Sigmoid colon (tissue), 7 donors: ENCODE measurements around the gene TGFBR1. TPM values are rescaled to one million over a fixed set of nuclear protein-coding genes. Genes with fewer than 3 reads are reported as not detected.

ENCODE experiments used
- DNase-seq: peaks from one replicate; pipeline ENCODE4 v3.0.0-alpha.2; 2019
- H3K27ac ChIP-seq, 4 donors: fragments of 200-600 bp; sonication (generic); one replicate each; pipeline ENCODE4 v1.5.1; 2016 to 2019; ENCODE audit warnings: mild to moderate bottlenecking in 1 of 4
- H3K27me3 ChIP-seq, 3 donors: fragments of 200-600 bp; sonication (generic); one replicate each; pipeline ENCODE4 v1.5.1; 2019; ENCODE audit warnings: mild to moderate bottlenecking in 1 of 3
- H3K36me3 ChIP-seq, 4 donors: fragments of 200-600 bp; sonication (generic); one replicate each; pipeline ENCODE4 v1.5.1; 2016 to 2019
- H3K4me1 ChIP-seq, 4 donors: fragments of 200-600 bp; sonication (generic); one replicate each; pipeline ENCODE4 v1.5.1; 2017 to 2019
- H3K4me3 ChIP-seq, 4 donors: fragments of 200-600 bp; sonication (generic); one replicate each; pipeline ENCODE4 v1.5.1; 2017 to 2019; ENCODE audit warnings: mild to moderate bottlenecking in 2 of 4, moderate library complexity in 1 of 4
- H3K9me3 ChIP-seq, 4 donors: fragments of 200-600 bp in 3 of 4; sonication (generic) in 3 of 4; one replicate each; pipeline versions ENCODE4 v1.5.1 to v1.6.1; 2013 to 2019
- EP300 ChIP-seq, 4 donors: sonication (generic); formaldehyde crosslinking; IDR thresholded peaks; one replicate each; pipeline ENCODE4 v1.6.1; 2017; ENCODE audit warnings: antibody characterized with exemption in 4 of 4
- POLR2A ChIP-seq, 2 donors: fragments of 450-650 bp; IDR thresholded peaks; one replicate each; pipeline ENCODE4 v1.6.1; 2016; ENCODE audit warnings: antibody characterized with exemption in 2 of 2, mild to moderate bottlenecking in 2 of 2, moderate library complexity in 2 of 2
- POLR2AphosphoS5 ChIP-seq, 4 donors: sonication (generic); formaldehyde crosslinking; IDR thresholded peaks; one replicate each; pipeline ENCODE4 v1.6.1; 2017; ENCODE audit warnings: antibody characterized with exemption in 4 of 4
- WGBS, 2 donors: extraction: QIAGEN DNeasy Blood & Tissue Kit; methylation state at CpG; one replicate each; pipeline ENCODE4 v1.1.7; 2013; 5-methylcytosine and 5-hydroxymethylcytosine counted together
- intact Hi-C: fragments of 100-400 bp; cut with DNase I; formaldehyde crosslinking; loops from one replicate; pipeline ENCODE4 v1.15.1; 2023
- polyA plus RNA-seq, 3 donors: library from polyadenylated mRNA; stranded (reverse); fragments of 200-250 nt; gene quantifications; one replicate each; pipeline ENCODE4 v1.2.3, GENCODE V29; 2013
- total RNA-seq, 4 donors: library from RNA; depleted of rRNA; stranded (reverse); fragments of >200 nt; gene quantifications; one replicate each; pipeline ENCODE4 v1.1.0, GENCODE V29; 2016
- TF ChIP-seq, protein P1 (sequence below), 4 experiments: fragments of 450-650 bp in 3 of 4; fragments of 200-600 bp in 1 of 4; IDR thresholded peaks; one replicate each; pipeline ENCODE4 v1.5.1; 2016 to 2019; ENCODE audit warnings: antibody characterized with exemption in 4 of 4, mild to moderate bottlenecking in 3 of 4, moderate library complexity in 2 of 4
- donor health status: healthy with polysubstance abuse.
- donor health status: Bipolar disorder and iron deficiency.
- donor health status: healthy.

TGFBR1 gene
- total and polyA plus RNA-seq, 7 donors: 3.9 to 84.3 (median 48.4) TPM

DNA sequence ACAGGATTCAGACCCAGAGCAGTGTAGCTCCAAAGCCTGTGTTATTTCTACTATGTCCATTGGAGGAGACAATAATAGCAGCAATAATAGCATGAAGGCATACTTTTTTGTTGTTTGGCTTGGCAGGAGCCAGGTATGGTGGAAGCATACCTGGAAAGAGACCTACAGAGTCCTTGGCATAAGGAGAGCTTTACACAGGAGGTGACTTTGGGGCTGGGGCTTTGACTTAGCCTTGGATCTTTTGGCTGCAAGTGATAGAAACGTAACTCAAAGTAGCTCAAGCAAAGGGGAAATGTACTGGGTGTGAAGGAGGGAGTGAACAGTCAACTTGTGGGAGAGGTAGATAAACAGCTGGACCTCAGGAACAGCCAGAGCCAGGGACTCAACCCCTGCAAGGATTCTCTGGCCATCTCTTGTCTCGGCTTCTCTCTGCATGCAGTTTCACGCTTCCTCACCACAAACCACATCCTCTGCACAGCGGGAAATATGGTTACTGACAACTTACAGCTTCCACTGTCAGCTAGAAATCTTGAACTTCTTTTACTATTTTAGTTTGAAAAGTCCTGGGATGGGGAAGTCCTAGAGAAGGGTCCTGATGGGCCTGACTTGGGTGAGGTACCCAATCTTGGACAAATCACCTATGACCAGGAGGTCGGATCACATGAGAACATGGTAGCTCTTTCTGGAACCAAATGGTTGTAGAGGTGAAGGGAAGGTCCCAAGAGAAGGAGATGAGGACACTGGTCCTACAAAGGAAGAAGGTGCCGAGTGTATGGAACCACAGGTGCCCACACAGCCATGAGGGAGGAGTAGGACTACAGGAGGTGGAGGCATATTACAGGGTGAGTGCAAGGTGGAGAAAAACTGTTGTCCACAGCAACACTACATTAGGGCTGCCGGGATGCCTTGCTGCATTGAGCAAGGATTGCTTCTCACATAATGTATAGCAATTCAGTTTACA is 47.0 kb upstream of the TGFBR1 start:
- DNase-seq: no peak
- peak in 1 of 4 donors; percentile 35 for TF ChIP-seq POLR2AphosphoS5 (IDR thresholded peaks at IDR 0.05)
- TF ChIP-seq, protein P1, sequence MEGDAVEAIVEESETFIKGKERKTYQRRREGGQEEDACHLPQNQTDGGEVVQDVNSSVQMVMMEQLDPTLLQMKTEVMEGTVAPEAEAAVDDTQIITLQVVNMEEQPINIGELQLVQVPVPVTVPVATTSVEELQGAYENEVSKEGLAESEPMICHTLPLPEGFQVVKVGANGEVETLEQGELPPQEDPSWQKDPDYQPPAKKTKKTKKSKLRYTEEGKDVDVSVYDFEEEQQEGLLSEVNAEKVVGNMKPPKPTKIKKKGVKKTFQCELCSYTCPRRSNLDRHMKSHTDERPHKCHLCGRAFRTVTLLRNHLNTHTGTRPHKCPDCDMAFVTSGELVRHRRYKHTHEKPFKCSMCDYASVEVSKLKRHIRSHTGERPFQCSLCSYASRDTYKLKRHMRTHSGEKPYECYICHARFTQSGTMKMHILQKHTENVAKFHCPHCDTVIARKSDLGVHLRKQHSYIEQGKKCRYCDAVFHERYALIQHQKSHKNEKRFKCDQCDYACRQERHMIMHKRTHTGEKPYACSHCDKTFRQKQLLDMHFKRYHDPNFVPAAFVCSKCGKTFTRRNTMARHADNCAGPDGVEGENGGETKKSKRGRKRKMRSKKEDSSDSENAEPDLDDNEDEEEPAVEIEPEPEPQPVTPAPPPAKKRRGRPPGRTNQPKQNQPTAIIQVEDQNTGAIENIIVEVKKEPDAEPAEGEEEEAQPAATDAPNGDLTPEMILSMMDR (IDR thresholded peaks at IDR 0.05): no peak
- H3K4me1 ChIP-seq: peaks cover 0 to 41% (median 33%) of the 10 kb centered on the region in 4 donors
- peaks cover 11 to 62% (median 27%) of the 10 kb centered on the region in 4 donors for H3K36me3 ChIP-seq
- no peak overlapping the region for H3K4me3 ChIP-seq
- 49 to 76% methylated on average over 7 of the region's 7 CpGs for WGBS, 2 donors
- H3K27ac ChIP-seq: peak overlapping the region in 3 of 4 donors; percentile 68 to 87 (median 68)
- H3K9me3 ChIP-seq: no peaks in the 10 kb centered on the region
- intact Hi-C loops: no loop called here
- no peaks in the 10 kb centered on the region for H3K27me3 ChIP-seq

DNA sequence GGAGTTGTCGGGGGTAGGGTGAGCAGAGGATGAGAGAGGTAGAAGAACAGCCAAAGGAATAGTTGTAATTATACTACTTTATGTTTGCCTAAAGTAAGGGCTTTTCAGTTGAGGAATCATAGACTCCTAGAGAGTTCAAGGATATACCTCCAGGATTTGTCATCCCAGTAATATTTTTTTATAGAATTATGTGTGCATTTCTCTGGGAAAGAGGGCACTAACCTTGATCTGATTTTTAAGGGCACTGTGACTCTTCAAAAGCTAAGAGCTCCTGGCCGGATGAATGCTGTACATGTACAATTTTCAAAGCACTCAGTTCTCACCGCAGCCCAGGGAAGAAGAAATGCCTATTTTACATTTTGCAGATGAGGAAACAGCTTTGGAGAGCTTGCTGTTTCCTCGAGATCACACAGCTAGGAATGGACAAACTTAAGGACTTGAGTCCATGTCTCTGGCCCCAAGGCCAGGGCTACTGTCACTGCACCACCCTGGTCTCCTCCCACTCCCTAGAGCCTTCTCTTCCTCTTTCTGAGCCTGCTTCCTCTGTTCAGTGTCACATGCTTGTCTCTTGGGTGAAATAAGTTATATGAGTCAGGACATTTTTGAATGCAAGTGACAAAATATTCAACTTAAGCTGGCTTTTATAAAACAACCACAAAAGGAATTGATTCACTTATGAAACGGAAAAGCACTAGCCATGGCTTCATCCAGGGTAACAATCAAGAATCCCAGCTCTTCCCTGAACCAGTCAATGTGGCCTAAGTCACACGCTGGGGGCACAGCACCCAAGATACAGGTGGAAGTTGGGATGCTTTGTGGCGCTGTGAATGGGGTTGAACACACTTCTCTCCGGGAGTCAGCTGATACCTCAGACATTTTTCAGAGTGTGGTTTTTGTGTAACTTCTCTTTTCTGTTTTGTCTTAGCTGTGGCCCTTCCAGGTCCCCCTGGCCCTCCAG is 45.7 kb upstream of the TGFBR1 start:
- intact Hi-C loops: no loop called here
- 53 to 66% methylated on average over 8 of the region's 8 CpGs for WGBS, 2 donors

DNA sequence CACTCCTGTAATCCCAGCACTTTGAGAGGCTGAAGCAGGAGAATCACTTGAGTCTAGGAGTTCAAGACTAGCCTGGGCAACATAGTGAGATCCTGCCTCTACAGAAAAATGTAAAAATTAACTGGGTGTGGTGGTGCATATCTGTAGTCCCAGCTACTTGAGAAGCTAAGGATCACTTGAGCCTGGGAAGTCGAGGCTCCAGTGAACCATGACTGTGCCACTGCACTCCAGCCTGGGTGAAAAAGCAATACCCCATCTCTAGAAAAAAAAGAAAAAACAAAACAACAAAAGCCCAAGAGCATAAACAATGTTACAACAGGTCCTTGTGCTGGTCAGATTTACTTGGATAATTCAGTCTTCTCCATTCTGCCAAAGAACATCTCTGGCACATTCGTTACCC is 44.3 kb upstream of the TGFBR1 start:
- 80 to 84% methylated on average over 2 of the region's 2 CpGs for WGBS, 2 donors
- peaks cover 12 to 70% (median 26%) of the 10 kb centered on the region in 4 donors for H3K36me3 ChIP-seq
- H3K9me3 ChIP-seq: no peaks in the 10 kb centered on the region
- peak overlapping the region in 2 of 4 donors; percentile 8 to 87 for H3K27ac ChIP-seq
- intact Hi-C loops: no loop called here
- peaks cover 0 to 29% (median 23%) of the 10 kb centered on the region in 4 donors for H3K4me1 ChIP-seq
- no peak for DNase-seq
- TF ChIP-seq POLR2AphosphoS5 (IDR thresholded peaks at IDR 0.05): no peak
- TF ChIP-seq EP300 (IDR thresholded peaks at IDR 0.05): no peak
- TF ChIP-seq POLR2A (IDR thresholded peaks at IDR 0.05): no peak
- TF ChIP-seq, protein P1 (IDR thresholded peaks at IDR 0.05): no peak
- no peaks in the 10 kb centered on the region for H3K27me3 ChIP-seq
- no peak overlapping the region for H3K4me3 ChIP-seq

More for the DNA sequence above, 45.7 kb upstream of the TGFBR1 start:
- no peak for TF ChIP-seq POLR2A (IDR thresholded peaks at IDR 0.05)
- peak in 2 of 4 donors; percentile 21 to 25 for TF ChIP-seq POLR2AphosphoS5 (IDR thresholded peaks at IDR 0.05)
- H3K27me3 ChIP-seq: no peaks in the 10 kb centered on the region
- H3K27ac ChIP-seq: peak overlapping the region; percentile 41 to 87 (median 68)
- H3K4me1 ChIP-seq: peaks cover 0 to 29% (median 23%) of the 10 kb centered on the region in 4 donors
- DNase-seq: no peak
- H3K9me3 ChIP-seq: no peaks in the 10 kb centered on the region
- no peak overlapping the region for H3K4me3 ChIP-seq
- peaks cover 22 to 75% (median 34%) of the 10 kb centered on the region in 4 donors for H3K36me3 ChIP-seq

DNA sequence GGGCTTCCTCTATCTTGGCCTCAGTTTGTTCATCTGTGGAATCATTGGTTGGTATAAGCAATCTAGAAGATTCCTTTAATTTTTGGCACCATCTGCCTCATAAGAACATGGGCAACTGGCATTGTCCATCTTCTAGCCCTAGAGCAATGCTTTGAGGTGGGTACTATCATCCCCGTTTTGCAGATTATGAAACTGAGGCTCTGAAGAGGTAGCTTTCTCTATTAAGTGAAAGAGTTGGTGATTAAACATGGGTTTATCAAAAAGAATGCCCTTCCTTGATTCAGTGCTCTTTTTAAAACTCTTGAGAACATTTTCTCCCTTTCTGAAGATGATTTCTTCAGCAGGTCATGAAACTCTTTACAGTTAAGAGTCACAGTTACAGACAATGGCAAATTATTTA is 42.4 kb upstream of the TGFBR1 start:
- H3K36me3 ChIP-seq: peaks cover 12 to 65% (median 22%) of the 10 kb centered on the region in 4 donors
- 88 to 92% methylated on average over 1 of the region's 1 CpG for WGBS, 2 donors
- DNase-seq: no peak

More for the DNA sequence above, 42.4 kb upstream of the TGFBR1 start:
- Histone ChIP-seq H3K27ac (no peak overlapping the region), H3K4me1 (peaks cover 0 to 24% (median 20%) of the 10 kb centered on the region in 4 donors), H3K4me3 (no peak overlapping the region), H3K27me3 (no peaks in the 10 kb centered on the region), H3K9me3 (no peaks in the 10 kb centered on the region)
- intact Hi-C loops: no loop called here
- TF ChIP-seq EP300 (IDR thresholded peaks at IDR 0.05): no peak
- TF ChIP-seq POLR2A (IDR thresholded peaks at IDR 0.05): no peak
- no peak for TF ChIP-seq POLR2AphosphoS5 (IDR thresholded peaks at IDR 0.05)
- TF ChIP-seq, protein P1 (IDR thresholded peaks at IDR 0.05): no peak
